K562 (cell line): ENCODE measurements around the gene BAIAP2L2. TPM values are rescaled to one million over a fixed set of nuclear protein-coding genes. Genes with fewer than 3 reads are reported as not detected.

Experiments
- ATAC-seq: fragments of 200-7000 bp; cut with Tn5 transposase; 3 replicates; pipeline ENCODE4 v1.9.1; 2020; ENCODE audit warnings: moderate library complexity
- BruUV-seq: library from RNA; stranded (reverse); fragments of 400-500 nt; replicated peaks from 2 replicates; lab custom pipeline; 2021; lab: Mats Ljungman, UMichigan
- CTCF ChIA-PET: fragments of 300-600 bp; formaldehyde crosslinking; extraction: SDS; loops from one replicate; lab custom pipeline; 2021; ENCODE audit warnings: low intra/inter-chr PET ratio; lab: Yijun Ruan, JAX
- POLR2A ChIA-PET: fragments of 300-600, 350-650 bp; sonication (Branson Sonifier 250); formaldehyde crosslinking; extraction: SDS; loops from one replicate; lab custom pipeline; 2021; ENCODE audit warnings: antibody characterized with exemption, inconsistent platforms; lab: Yijun Ruan, JAX
- DNase-seq, 4 experiments: peaks; one replicate each; pipeline versions ENCODE4 v3.0.0 to v3.0.0-alpha.2; 2011 to 2018; ENCODE audit warnings: low spot score in 3 of 4, mixed read lengths in 3 of 4; ENCODE audit errors: extremely low read depth in 1 of 4
- FAIRE-seq: peaks from 2 replicates; lab custom pipeline; 2011; peaks lifted over from hg19 to GRCh38; lab: Jason Lieb, UNC
- H2AFZ ChIP-seq: 2 replicates; pipeline ENCODE4 v1.6.0; 2011; ENCODE audit warnings: low read depth, low read length, control low read depth, inconsistent platforms
- H3K27ac ChIP-seq: fragments of 200-600 bp; 3 replicates; pipeline ENCODE4 v1.8.0; 2011; ENCODE audit warnings: low read depth, mild to moderate bottlenecking, control low read depth, inconsistent platforms, low read length, moderate library complexity, mixed read lengths; ENCODE audit errors: extremely low read depth
- H3K27me3 ChIP-seq, 2 experiments: fragments of 300-600 bp in 1 of 2; 2 replicates in 1 of 2; 3 replicates in 1 of 2; pipeline versions ENCODE4 v1.6.0 to v1.8.0; 2011; ENCODE audit warnings: inconsistent platforms in 2 of 2, low read length in 2 of 2, mild to moderate bottlenecking in 1 of 2, mixed read lengths in 1 of 2, moderate library complexity in 1 of 2; ENCODE audit not compliant: control insufficient read depth in 2 of 2, insufficient read depth in 2 of 2
- H3K36me3 ChIP-seq: fragments of 300-600 bp; 3 replicates; pipeline ENCODE4 v1.8.0; 2011; ENCODE audit warnings: mild to moderate bottlenecking, low read length, inconsistent platforms; ENCODE audit not compliant: control insufficient read depth, insufficient read depth
- H3K4me1 ChIP-seq, 2 experiments: fragments of 200-600 bp in 1 of 2; replicated peaks in 1 of 2; 2 replicates in 1 of 2; 3 replicates in 1 of 2; pipeline versions ENCODE4 v1.5.1 to v1.8.0; 2011; ENCODE audit warnings: inconsistent platforms in 2 of 2, low read length in 2 of 2, mild to moderate bottlenecking in 1 of 2, mixed read lengths in 1 of 2, moderate library complexity in 1 of 2; ENCODE audit not compliant: control insufficient read depth in 2 of 2, insufficient read depth in 2 of 2
- H3K4me2 ChIP-seq: 2 replicates; pipeline ENCODE4 v1.6.1; 2011; ENCODE audit warnings: low read length, control low read depth, inconsistent platforms, mixed read lengths; ENCODE audit not compliant: insufficient read depth
- H3K4me3 ChIP-seq: fragments of 200-600 bp; sonication (generic), shearing (Covaris generic); 2 replicates; pipeline ENCODE4 v1.5.1; 2016; ENCODE audit warnings: control low read depth, inconsistent platforms
- H3K79me2 ChIP-seq: fragments of 200-600 bp; 3 replicates; pipeline ENCODE4 v1.8.0; 2011; ENCODE audit warnings: low read length, inconsistent platforms; ENCODE audit not compliant: control insufficient read depth, insufficient read depth
- H3K9ac ChIP-seq, 2 experiments: 2 replicates each; pipeline versions ENCODE4 v1.6.0 to v1.6.1; 2011; ENCODE audit warnings: low read depth in 2 of 2, low read length in 2 of 2, control low read depth in 1 of 2, inconsistent platforms in 1 of 2, mild to moderate bottlenecking in 1 of 2, mixed read lengths in 1 of 2; ENCODE audit not compliant: insufficient read depth in 1 of 2
- H3K9me1 ChIP-seq: one replicate; pipeline ENCODE4 v1.6.0; 2011; ENCODE audit warnings: inconsistent platforms, mild to moderate bottlenecking, low read length, moderate library complexity; ENCODE audit not compliant: control insufficient read depth, insufficient read depth
- H3K9me3 ChIP-seq: replicated peaks from 2 replicates; pipeline ENCODE4 v1.5.1; 2011; ENCODE audit warnings: low read depth, low read length, inconsistent platforms; ENCODE audit not compliant: control insufficient read depth, insufficient read depth
- H4K20me1 ChIP-seq: replicated peaks from 2 replicates; pipeline ENCODE4 v1.6.1; 2011; ENCODE audit warnings: low read length, inconsistent platforms, mixed read lengths; ENCODE audit not compliant: control insufficient read depth, insufficient read depth
- ESRRB ChIP-seq: fragments of 250-450 bp; sonication (Bioruptor Pico); IDR thresholded peaks from 2 replicates; pipeline ENCODE4 v1.5.0; 2020; ENCODE audit warnings: mild to moderate bottlenecking, moderate library complexity, borderline replicate concordance
- NBN ChIP-seq: fragments of 450-650 bp; IDR thresholded peaks from 2 replicates; pipeline ENCODE4 v1.6.1; 2016; ENCODE audit warnings: low read depth, mild to moderate bottlenecking
- NR2C2 ChIP-seq, 2 experiments: fragments of 200-800 bp in 1 of 2; sonication (Bioruptor generic) in 1 of 2; sonication (generic) in 1 of 2; formaldehyde crosslinking in 1 of 2; IDR thresholded peaks; 2 replicates each; pipeline versions ENCODE4 v1.6.1 to v1.8.0; 2016 to 2022; ENCODE audit warnings: mild to moderate bottlenecking in 1 of 2, missing compliant biosample characterization in 1 of 2, missing genetic modification characterization in 1 of 2, missing genetic modification reagents in 1 of 2
- ZBTB33 ChIP-seq: sonication (generic); formaldehyde crosslinking; IDR thresholded peaks from 2 replicates; pipeline ENCODE4 v1.8.1; 2023; ENCODE audit warnings: mild to moderate bottlenecking, missing genetic modification reagents
- ZBTB43 ChIP-seq: sonication (generic); formaldehyde crosslinking; IDR thresholded peaks from 2 replicates; pipeline ENCODE4 v1.8.0; 2023; ENCODE audit warnings: mild to moderate bottlenecking, missing genetic modification reagents
- ZNF140 ChIP-seq: fragments of 250-450 bp; sonication (Bioruptor Pico); IDR thresholded peaks from 2 replicates; pipeline ENCODE4 v1.8.0; 2021; ENCODE audit warnings: moderate library complexity, mild to moderate bottlenecking, inconsistent platforms
- ZNF699 ChIP-seq: fragments of 250-450 bp; sonication (Bioruptor Pico); IDR thresholded peaks from 2 replicates; pipeline ENCODE4 v1.8.0; 2021; ENCODE audit warnings: mild to moderate bottlenecking, moderate library complexity; ENCODE audit not compliant: insufficient replicate concordance
- WGBS: fragments of 100-300 bp; shearing (Covaris generic); methylation state at CpG from one replicate; pipeline ENCODE4 v1.1.6; 2016; ENCODE audit warnings: low coverage, mixed read lengths; ENCODE audit not compliant: insufficient coverage; ENCODE audit errors: missing lambda C conversion rate; 5-methylcytosine and 5-hydroxymethylcytosine counted together
- in situ Hi-C: fragments of 300-500 bp; cut with MboI; formaldehyde crosslinking; loops from 4 replicates; pipeline ENCODE4 v1.15.0; 2018; ENCODE audit warnings: inconsistent platforms, mixed read lengths
- intact Hi-C: fragments of 100-400 bp; cut with micrococcal nuclease; formaldehyde crosslinking; loops from 2 replicates; pipeline ENCODE4 v1.14.2; 2022
- polyA plus RNA-seq, 8 experiments: library from polyadenylated mRNA; depleted of rRNA in 4 of 8; stranded (reverse) in 5 of 8; unstranded in 3 of 8; fragments of >200 nt; fragmentation: Nextera tagmentation in 2 of 8; fragmentation: Illumina TruSeq in 1 of 8; extraction: Ambion mirVana in 2 of 8; extraction: Trizol in 1 of 8; gene quantifications; 2 replicates each; pipeline versions ENCODE4 v1.2.1 to v1.2.3, GENCODE V29; 2011 to 2014; ENCODE audit warnings: inconsistent platforms in 1 of 8, missing spikeins in 1 of 8
- total RNA-seq, 7 experiments: library from RNA; depleted of rRNA in 6 of 7; stranded (reverse); fragments of >200 nt in 6 of 7; fragmentation: Illumina TruSeq in 2 of 7; extraction: Trizol in 2 of 7; gene quantifications; 2 replicates each; pipeline versions ENCODE4 v1.2.1 to v1.2.3, GENCODE V29; 2011 to 2021; ENCODE audit warnings: low replicate concordance in 1 of 7

Gene BAIAP2L2
- total and polyA plus RNA-seq, 9 of the 15 experiments (the other 6 are each of a cell fraction or from before 2014, with no cell fraction given) = 0.04 to 0.22 (median 0.07) TPM; not detected in 4

DNA sequence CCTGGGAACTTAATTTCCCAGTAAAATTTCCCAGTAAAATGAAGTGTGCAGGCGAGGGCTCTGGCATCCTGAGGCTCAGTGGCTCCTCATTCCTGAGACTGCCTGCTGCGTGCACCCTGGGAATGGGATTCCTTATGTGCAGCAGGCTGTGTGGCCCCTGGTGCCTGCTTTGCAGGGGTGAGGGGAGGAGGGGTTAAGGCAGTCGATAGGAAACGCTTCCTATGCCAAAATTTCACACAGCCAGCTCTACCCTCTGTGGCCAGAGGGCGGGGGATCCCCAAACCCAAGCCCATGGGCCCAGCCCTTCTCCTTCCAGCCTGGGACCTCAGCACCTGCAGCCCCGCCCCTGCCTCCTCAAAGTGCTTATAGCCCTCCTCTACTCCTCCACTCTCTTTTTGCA is 12.1 kb upstream of the BAIAP2L2 start:
- Histone ChIP-seq H3K4me3 (no peak overlapping the region), H3K9me3 (no peaks in the 10 kb centered on the region), H3K27me3 (no peaks in the 10 kb centered on the region), H3K9me1 (no peaks in the 10 kb centered on the region), H3K9ac (no peak overlapping the region), H3K4me2 (no peak overlapping the region), H2AFZ (no peak overlapping the region), H3K4me1 (peaks cover 15 to 34% of the 10 kb centered on the region in 2 experiments), H3K79me2 (no peaks in the 10 kb centered on the region), H3K27ac (no peak overlapping the region), H3K36me3 (no peaks in the 10 kb centered on the region), H4K20me1 (no peaks in the 10 kb centered on the region)
- no peak for FAIRE-seq
- TF ChIP-seq NR2C2 (CRISPR knock-in tag; IDR thresholded peaks at IDR 0.05) (no peak), NR2C2 (tag; IDR thresholded peaks at IDR 0.05) (no peak), ZNF140 (CRISPR knock-in tag) (no peak), NBN (no peak), ZNF699 (no peak)
- DNase-seq = no peak
- no TSS peak for BruUV-seq
- intact Hi-C loops = no loop called here
- CTCF ChIA-PET = no interaction called here
- in situ Hi-C loops = no loop called here
- 35% methylated on average over 4 of the region's 6 CpGs for WGBS
- POLR2A ChIA-PET = interaction anchor here (0.6 kb wide), 1 partner anchor 302 kb away, joined by 3 read pairs; no protein-coding TSS in a partner anchor
- no peak for ATAC-seq

GRCh38 chr22:38120359-38121110 is 10.1 kb upstream of the BAIAP2L2 start:
- Histone ChIP-seq H3K4me1 (peaks cover 0 to 23% of the 10 kb centered on the region in 2 experiments; a peak in 2 of 5 replicates), H3K79me2 (no peaks in the 10 kb centered on the region), H3K27me3 (no peaks in the 10 kb centered on the region), H3K9me1 (no peaks in the 10 kb centered on the region), H3K4me2 (no peak overlapping the region), H3K9ac (peak overlapping the region in 1 of 2 experiments; percentile 9; a peak in 1 of 4 replicates), H3K4me3 (no peak overlapping the region), H2AFZ (no peak overlapping the region), H3K36me3 (no peaks in the 10 kb centered on the region), H4K20me1 (no peaks in the 10 kb centered on the region), H3K27ac (no peak overlapping the region), H3K9me3 (no peaks in the 10 kb centered on the region)
- CTCF ChIA-PET = no interaction called here
- intact Hi-C loops = no loop called here
- POLR2A ChIA-PET = no interaction called here
- no TSS peak for BruUV-seq
- in situ Hi-C loops = no loop called here
- 80% methylated on average over 22 of the region's 28 CpGs for WGBS
- FAIRE-seq (no peak), ATAC-seq (no peak), DNase-seq (no peak)
- no peak for TF ChIP-seq ESRRB (CRISPR knock-in tag)
- TF ChIP-seq ZBTB33 = 0 out of 2 replicates have a peak, but pooled peaks have one; percentile 27
- TF ChIP-seq ZBTB43 (CRISPR knock-in tag) = no peak
